Measurements from ENCODE around the gene TIMM29. TPM values are rescaled to one million over a fixed set of nuclear protein-coding genes. Genes with fewer than 3 reads are reported as not detected.

TIMM29 gene
- total and polyA plus RNA-seq, 2 of the 13 experiments (the other 11 are each of a cell fraction or from before 2014, with no cell fraction given): 7.1 to 33.8 TPM

- FAIRE-seq (peak; percentile 23), DNase-seq (ENCODE audit: low spot score) (peak; percentile 31), ATAC-seq (no peak)
- peaks cover 15% of the 10 kb centered on the region for H3K4me1 ChIP-seq (ENCODE audit: insufficient read depth, low read length)
- H3K4me2 ChIP-seq (ENCODE audit: low read depth, low read length): no peak overlapping the region
- H3K27ac ChIP-seq (ENCODE audit: extremely low read length, insufficient read depth, low read length): no peak overlapping the region
- no TSS peak for BruUV-seq (replicated peaks)
- no peaks in the 10 kb centered on the region; a peak in 3 of 5 replicates for H3K36me3 ChIP-seq (replicated peaks in 1 of 2; ENCODE audit: control insufficient read depth in 1 of 2, insufficient read depth in 2 of 2, low read length in 2 of 2)
- no peak overlapping the region for H2AFZ ChIP-seq (ENCODE audit: low read length)
- no peak overlapping the region for H3K4me3 ChIP-seq (replicated peaks in 1 of 3; ENCODE audit: insufficient read depth in 1 of 3, low read depth in 2 of 3, low read length in 3 of 3)
- H3K27me3 ChIP-seq (ENCODE audit: control insufficient read depth in 1 of 2, insufficient read depth in 2 of 2, low read length in 2 of 2): no peaks in the 10 kb centered on the region
- H3K9me3 ChIP-seq (ENCODE audit: low read length): no peaks in the 10 kb centered on the region
- 88% methylated on average over 7 of the region's 7 CpGs for WGBS (ENCODE audit: low lambda C conversion rate)
- H3K9ac ChIP-seq (ENCODE audit: insufficient read depth, low read depth, low read length): no peak overlapping the region
- H3K79me2 ChIP-seq (ENCODE audit: insufficient read depth, low read length): peaks cover 31% of the 10 kb centered on the region
- peaks cover 26% of the 10 kb centered on the region; the same call in 1 of the 2 replicates for H4K20me1 ChIP-seq (ENCODE audit: insufficient read depth, low read length)
- in situ Hi-C loops (cut with HindIII; ENCODE audit: extremely low pct_ligation_motif_present, low pct_unique_long_range_greater_than_20kb): no loop called here
- CTCF ChIA-PET (ENCODE audit: low intra/inter-chr PET ratio, low total read pairs): no interaction called here
- intact Hi-C loops (cut with micrococcal nuclease; ENCODE audit: unreplicated experiment): no loop called here
- POLR2A ChIA-PET: no interaction called here
- TF ChIP-seq SP4 (CRISPR knock-in tag; IDR thresholded peaks at IDR 0.05): no peak
- peak; percentile 86 for TF ChIP-seq ZMYM3 (CRISPR knock-in tag; IDR thresholded peaks at IDR 0.05)
- TF ChIP-seq ZNF205 (CRISPR knock-in tag; IDR thresholded peaks at IDR 0.05): peak; percentile 41; the same call in 1 of the 2 replicates
- TF ChIP-seq RBM22 (optimal IDR thresholded peaks at IDR 0.05; ENCODE audit: low read length): peak; percentile 66
- no peak for TF ChIP-seq ZNF282 (IDR thresholded peaks at IDR 0.05; ENCODE audit: partially characterized antibody)
- TF ChIP-seq, protein P1, sequence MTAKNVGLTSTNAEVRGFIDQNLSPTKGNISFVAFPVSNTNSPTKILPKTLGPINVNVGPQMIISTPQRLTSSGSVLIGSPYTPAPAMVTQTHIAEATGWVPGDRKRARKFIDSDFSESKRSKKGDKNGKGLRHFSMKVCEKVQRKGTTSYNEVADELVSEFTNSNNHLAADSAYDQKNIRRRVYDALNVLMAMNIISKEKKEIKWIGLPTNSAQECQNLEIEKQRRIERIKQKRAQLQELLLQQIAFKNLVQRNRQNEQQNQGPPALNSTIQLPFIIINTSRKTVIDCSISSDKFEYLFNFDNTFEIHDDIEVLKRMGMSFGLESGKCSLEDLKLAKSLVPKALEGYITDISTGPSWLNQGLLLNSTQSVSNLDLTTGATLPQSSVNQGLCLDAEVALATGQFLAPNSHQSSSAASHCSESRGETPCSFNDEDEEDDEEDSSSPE (CRISPR knock-in tag; IDR thresholded peaks at IDR 0.05): no peak
- TF ChIP-seq PRPF4 (IDR thresholded peaks at IDR 0.05; ENCODE audit: low read depth, low read length, poor library complexity, severe bottlenecking): no peak
- TF ChIP-seq GRHL1 (CRISPR knock-in tag; conservative IDR thresholded peaks at IDR 0.05): no peak
- TF ChIP-seq MNT (IDR thresholded peaks at IDR 0.05): no peak
- no peak for TF ChIP-seq ZBTB20 (CRISPR knock-in tag; IDR thresholded peaks at IDR 0.05; ENCODE audit: borderline replicate concordance, low read depth)
- TF ChIP-seq KDM1A (CRISPR knock-in tag; IDR thresholded peaks at IDR 0.05): 0 out of 2 replicates have a peak, but pooled peaks have one; percentile 35
- no peak for TF ChIP-seq NCOA2 (CRISPR knock-in tag; IDR thresholded peaks at IDR 0.05)
- TF ChIP-seq RERE (CRISPR knock-in tag; IDR thresholded peaks at IDR 0.05; ENCODE audit: low read depth): no peak
- no peak for TF ChIP-seq ZEB1 (IDR thresholded peaks at IDR 0.05; ENCODE audit: insufficient replicate concordance, low read depth)
- no peak for TF ChIP-seq ZNF724P (CRISPR knock-in tag; IDR thresholded peaks at IDR 0.05; ENCODE audit: borderline replicate concordance)
These were observed 31.6 kb upstream of the TIMM29 start for GRCh38 chr19:10896851-10897526.

All from HepG2 (cell line).